Ovary (tissue), 9 donors: ENCODE results near the gene PSMD13. TPM values are rescaled to one million over a fixed set of nuclear protein-coding genes. Genes with fewer than 3 reads are reported as not detected.

Experiments
- DNase-seq, 5 donors: peaks; one replicate each; pipeline ENCODE4 v3.0.0-alpha.2; 2019 to 2020
- H3K27ac ChIP-seq, 2 donors: fragments of 200-600 bp; one replicate each; pipeline versions ENCODE4 v1.5.1 to v1.8.0; 2019 to 2022
- H3K27me3 ChIP-seq: fragments of 200-600 bp; one replicate; pipeline ENCODE4 v1.8.0; 2022
- H3K36me3 ChIP-seq: fragments of 200-600 bp; sonication (generic); one replicate; pipeline ENCODE4 v1.5.1; 2019
- H3K4me1 ChIP-seq: one replicate; pipeline ENCODE4 v1.8.1; 2013; ENCODE audit warnings: mild to moderate bottlenecking, moderate library complexity; ENCODE audit not compliant: insufficient read depth
- H3K4me3 ChIP-seq: fragments of 200-600 bp; sonication (generic); one replicate; pipeline ENCODE4 v1.5.1; 2017
- H3K9me3 ChIP-seq, 2 donors: fragments of 200-600 bp in 1 of 2; sonication (generic) in 1 of 2; one replicate each; pipeline versions ENCODE4 v1.5.1 to v1.8.1; 2013 to 2019; ENCODE audit warnings: mild to moderate bottlenecking in 1 of 2, moderate library complexity in 1 of 2
- CTCF ChIP-seq, 3 donors: fragments of 450-650 bp in 2 of 3; fragments of 200-600 bp in 1 of 3; IDR thresholded peaks; one replicate each; pipeline versions ENCODE4 v1.5.1 to v1.8.0; 2016 to 2022; ENCODE audit warnings: antibody characterized with exemption in 3 of 3, mild to moderate bottlenecking in 1 of 3
- EP300 ChIP-seq: sonication (generic); formaldehyde crosslinking; IDR thresholded peaks from one replicate; pipeline ENCODE4 v1.6.1; 2017; ENCODE audit warnings: antibody characterized with exemption
- POLR2A ChIP-seq: fragments of 450-650 bp; IDR thresholded peaks from one replicate; pipeline ENCODE4 v1.6.1; 2017; ENCODE audit warnings: antibody characterized with exemption, mild to moderate bottlenecking, moderate library complexity
- WGBS, 3 donors: extraction: QIAGEN DNeasy Blood & Tissue Kit in 1 of 3; methylation state at CpG; one replicate each; pipeline versions ENCODE4 v1.1.5 to v1.1.7; 2013 to 2017; 5-methylcytosine and 5-hydroxymethylcytosine counted together
- intact Hi-C, 4 donors: fragments of 100-400 bp; cut with DNase I; formaldehyde crosslinking; loops; one replicate each; pipeline versions ENCODE4 v1.11.0 to v1.15.1; 2022 to 2023
- polyA plus RNA-seq, 2 donors: library from polyadenylated mRNA; stranded (reverse); fragments of 200-250 nt in 1 of 2; fragments of 350-450 nt in 1 of 2; fragmentation: Illumina TruSeq in 1 of 2; extraction: RNeasy Lipid Tissue Mini Kit (QIAGEN cat#74804) in 1 of 2; gene quantifications; one replicate each; pipeline ENCODE4 v1.2.3, GENCODE V29; 2013 to 2014
- total RNA-seq, 7 donors: library from RNA; depleted of rRNA in 2 of 7; stranded (reverse); fragments of >200 nt in 2 of 7; fragmentation: NEBNext Ultra II Directional in 3 of 7; extraction: Animal tissue kit (Norgen Biotek cat#: 25700) in 3 of 7; gene quantifications; one replicate each; pipeline versions ENCODE4 v1.1.0 to v1.2.4, GENCODE V29; 2016 to 2023
- donor health status: DM: no; HTN: no; CAD: no; lungs with moderate emphysema.
- donor health status: DM: no; HTN: no; CAD: no.
- donor health status: Bipolar disorder and iron deficiency.
- donor health status: DM: yes; HTN: yes; CAD: no.
- donor health status: DM: no; HTN: no; CAD: no.
- donor health status: DM: yes; HTN: yes; CAD: no.

The PSMD13 gene
- total and polyA plus RNA-seq, 9 donors, result 66.2 to 88.9 (median 75.8) TPM

- peaks cover 5% of the 10 kb centered on the region for H3K27me3 ChIP-seq
- no peak overlapping the region for H3K27ac ChIP-seq
- H3K9me3 ChIP-seq, result no peaks in the 10 kb centered on the region
- H3K36me3 ChIP-seq, result no peaks in the 10 kb centered on the region
- no peak overlapping the region for H3K4me3 ChIP-seq
- DNase-seq, result no peak
- WGBS, 3 donors, result 34 to 46% (median 44%) methylated on average over 13 of the region's 13 CpGs
- TF ChIP-seq POLR2A (no peak), CTCF (IDR thresholded peaks at IDR 0.05) (no peak), EP300 (no peak)
- peaks cover 3% of the 10 kb centered on the region for H3K4me1 ChIP-seq
- intact Hi-C loops, result loop anchor here in 1 of 4 donors (5.0 kb wide), 1 partner anchor 35 kb away; no protein-coding TSS in a partner anchor
These were observed 46.0 kb downstream of the PSMD13 start for GRCh38 chr11:282630-283360.

- H3K27me3 ChIP-seq, result peaks cover 5% of the 10 kb centered on the region
- H3K4me3 ChIP-seq, result no peak overlapping the region
- no peak overlapping the region for H3K27ac ChIP-seq
- no peak for DNase-seq
- TF ChIP-seq CTCF (IDR thresholded peaks at IDR 0.05) (no peak), EP300 (no peak), POLR2A (no peak)
- 81 to 84% (median 84%) methylated on average over 23 of the region's 23 CpGs for WGBS, 3 donors
- no peaks in the 10 kb centered on the region for H3K9me3 ChIP-seq
- intact Hi-C loops, result loop anchor here in 1 of 4 donors (5.0 kb wide), 1 partner anchor 36 kb away; no protein-coding TSS in a partner anchor
- H3K36me3 ChIP-seq, result no peaks in the 10 kb centered on the region
- peaks cover 3% of the 10 kb centered on the region for H3K4me1 ChIP-seq
These were observed 46.8 kb downstream of the PSMD13 start for GRCh38 chr11:283405-284104.

GRCh38 chr11:284105-285020 lies 47.6 kb downstream of the PSMD13 start:
- Histone ChIP-seq H3K27me3 (peaks cover 5% of the 10 kb centered on the region), H3K4me1 (peaks cover 3% of the 10 kb centered on the region), H3K36me3 (no peaks in the 10 kb centered on the region), H3K4me3 (no peak overlapping the region), H3K27ac (no peak overlapping the region), H3K9me3 (no peaks in the 10 kb centered on the region)
- intact Hi-C loops, result loop anchor here in 1 of 4 donors (5.0 kb wide), 1 partner anchor 37 kb away; no protein-coding TSS in a partner anchor
- DNase-seq, result peak in 2 of 5 donors; percentile 18 to 34
- WGBS, 3 donors, result 59 to 73% (median 72%) methylated on average over 19 to 24 of the region's 24 CpGs
- TF ChIP-seq EP300, result no peak
- no peak for TF ChIP-seq POLR2A
- no peak for TF ChIP-seq CTCF (IDR thresholded peaks at IDR 0.05)
